Suprapubic skin (tissue), 4 donors: ENCODE results near the gene CCNL2.
A peak's percentile ranks its signal among the peaks of the same experiment; 100 is the strongest.

Experiments used
- CTCF ChIP-seq, 2 donors: fragments of 200-600 bp in 1 of 2; fragments of 450-650 bp in 1 of 2; sonication (generic) in 1 of 2; IDR thresholded peaks; one replicate each; pipeline ENCODE4 v1.5.1; 2016 to 2019; ENCODE audit warnings: antibody characterized with exemption in 2 of 2, mild to moderate bottlenecking in 1 of 2, moderate library complexity in 1 of 2
- EP300 ChIP-seq: sonication (generic); formaldehyde crosslinking; IDR thresholded peaks from one replicate; pipeline ENCODE4 v1.6.1; 2017; ENCODE audit warnings: antibody characterized with exemption
- POLR2AphosphoS5 ChIP-seq, 3 donors: sonication (generic); formaldehyde crosslinking; IDR thresholded peaks; one replicate each; pipeline ENCODE4 v1.6.1; 2017; ENCODE audit warnings: antibody characterized with exemption in 3 of 3

GRCh38 chr1:1406821-1407635, 7.9 kb upstream of the CCNL2 start, which contains the start of gene MRPL20:
- TF ChIP-seq CTCF (IDR thresholded peaks at IDR 0.05) (no peak), POLR2AphosphoS5 (IDR thresholded peaks at IDR 0.05) (peak; percentile 56 to 99 (median 92)), EP300 (no peak)
